ENCODE data around the gene PTPN6. TPM values are rescaled to one million over a fixed set of nuclear protein-coding genes. Genes with fewer than 3 reads are reported as not detected.

Gene PTPN6
- total and polyA plus RNA-seq, 4 donors: 5.7 to 9.3 (median 8.2) TPM

DNA sequence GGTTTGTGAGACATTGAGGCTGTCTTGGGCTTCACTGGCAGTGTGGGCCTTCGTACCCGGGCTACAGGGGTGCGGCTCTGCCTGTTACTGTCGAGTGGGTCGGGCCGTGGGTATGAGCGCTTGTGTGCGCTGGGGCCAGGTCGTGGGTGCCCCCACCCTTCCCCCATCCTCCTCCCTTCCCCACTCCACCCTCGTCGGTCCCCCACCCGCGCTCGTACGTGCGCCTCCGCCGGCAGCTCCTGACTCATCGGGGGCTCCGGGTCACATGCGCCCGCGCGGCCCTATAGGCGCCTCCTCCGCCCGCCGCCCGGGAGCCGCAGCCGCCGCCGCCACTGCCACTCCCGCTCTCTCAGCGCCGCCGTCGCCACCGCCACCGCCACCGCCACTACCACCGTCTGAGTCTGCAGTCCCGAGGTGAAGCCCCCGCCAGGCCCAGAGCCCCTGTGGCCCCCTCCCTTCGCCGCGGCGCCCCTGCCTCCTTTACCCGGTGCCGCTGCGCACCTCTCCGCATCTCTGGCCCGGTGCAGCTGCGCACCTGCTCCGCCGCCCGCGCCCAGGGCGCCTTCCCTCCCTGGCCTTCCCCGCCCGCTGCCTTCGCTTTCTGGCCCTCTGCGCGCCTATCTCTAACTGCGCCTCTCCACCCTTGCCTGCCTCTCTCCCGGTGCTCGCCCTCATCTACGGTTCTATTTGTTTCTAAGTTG, 36.8 kb upstream of the PTPN6 start, which contains the start of gene ENO2:
Gene ENO2 (plus strand): TSS at position 335 of the 701 bp plus-strand sequence. CDS start 1,253 bp downstream, outside the sequence.
- under 1% methylated on average over 63 of the region's 68 CpGs for WGBS (ENCODE audit: insufficient coverage)
- H3K27ac ChIP-seq (ENCODE audit: low read depth, low read length): peak within 1 kb of the TSS; percentile 82
- peak in 3 of 6 donors; percentile 70 to 96 (median 93) for DNase-seq (ENCODE audit: low read depth in 4 of 6, low spot score in 6 of 6)

DNA sequence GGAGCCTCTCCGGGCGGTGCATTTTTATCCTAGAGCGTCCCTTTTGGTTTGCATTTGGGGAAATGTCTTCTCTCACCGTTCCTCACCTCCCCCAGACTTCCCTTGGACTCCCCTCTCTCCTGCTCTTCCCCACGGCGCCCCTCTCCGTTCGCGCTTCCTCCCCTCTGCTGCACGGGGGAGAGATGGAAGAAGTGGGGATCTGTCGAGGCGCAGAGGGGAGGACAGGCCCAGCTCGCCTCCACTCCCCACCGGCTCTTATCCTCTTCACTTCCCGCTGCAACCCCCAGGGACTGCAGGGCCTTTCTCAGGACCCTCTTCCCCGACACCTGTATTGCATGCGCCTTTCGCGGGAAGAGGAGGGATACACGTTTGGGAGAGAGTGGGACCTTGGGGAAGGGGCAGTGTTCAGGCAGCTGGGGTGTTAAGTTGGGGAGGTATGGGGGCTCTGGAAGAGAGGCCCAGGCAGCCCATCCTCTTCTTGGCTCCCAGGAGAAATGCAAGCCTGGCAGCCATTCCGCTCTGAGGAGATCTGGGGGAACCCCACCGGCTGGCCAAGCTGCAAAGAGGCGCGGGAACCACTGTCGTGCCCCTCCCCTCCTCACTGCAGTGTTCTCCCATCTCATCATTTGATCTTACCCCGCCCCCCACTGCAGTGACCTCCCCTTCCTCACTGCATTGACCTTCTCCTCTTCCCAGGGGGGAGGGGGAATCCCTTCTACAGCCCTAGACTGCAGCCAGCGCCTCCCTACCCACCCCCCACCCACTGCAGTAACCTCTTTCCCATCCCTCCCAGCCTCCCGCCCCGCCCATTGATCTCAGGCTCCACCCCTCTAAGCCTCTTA, 36.0 kb upstream of the PTPN6 start:
- Histone ChIP-seq H3K9me3 (ENCODE audit: control insufficient read depth, insufficient read depth, low read length) (no peaks in the 10 kb centered on the region), H3K4me1 (ENCODE audit: control insufficient read depth, insufficient read depth, low read length) (peaks cover 48% of the 10 kb centered on the region), H3K27me3 (ENCODE audit: control insufficient read depth, insufficient read depth, low read length) (no peaks in the 10 kb centered on the region), H3K36me3 (ENCODE audit: control insufficient read depth, insufficient read depth, low read length) (peaks cover 43% of the 10 kb centered on the region), H3K4me3 (ENCODE audit: low read depth, low read length) (peak overlapping the region; percentile 51), H3K27ac (ENCODE audit: low read depth, low read length) (peak overlapping the region; percentile 26)
- WGBS (ENCODE audit: insufficient coverage): 8% methylated on average over 10 of the region's 29 CpGs
- DNase-seq (ENCODE audit: low read depth in 4 of 6, low spot score in 6 of 6): peak in 2 of 6 donors; percentile 65 to 76

More for the DNA sequence above, 36.8 kb upstream of the PTPN6 start, which contains the start of gene ENO2:
- H3K4me3 ChIP-seq (ENCODE audit: low read depth, low read length): peak within 1 kb of the TSS; percentile 51
- peaks cover 48% of the 10 kb centered on the region for H3K4me1 ChIP-seq (ENCODE audit: control insufficient read depth, insufficient read depth, low read length)
- H3K27me3 ChIP-seq (ENCODE audit: control insufficient read depth, insufficient read depth, low read length): no peaks in the 10 kb centered on the region
- peaks cover 35% of the 10 kb centered on the region for H3K36me3 ChIP-seq (ENCODE audit: control insufficient read depth, insufficient read depth, low read length)
- no peaks in the 10 kb centered on the region for H3K9me3 ChIP-seq (ENCODE audit: control insufficient read depth, insufficient read depth, low read length)

DNA sequence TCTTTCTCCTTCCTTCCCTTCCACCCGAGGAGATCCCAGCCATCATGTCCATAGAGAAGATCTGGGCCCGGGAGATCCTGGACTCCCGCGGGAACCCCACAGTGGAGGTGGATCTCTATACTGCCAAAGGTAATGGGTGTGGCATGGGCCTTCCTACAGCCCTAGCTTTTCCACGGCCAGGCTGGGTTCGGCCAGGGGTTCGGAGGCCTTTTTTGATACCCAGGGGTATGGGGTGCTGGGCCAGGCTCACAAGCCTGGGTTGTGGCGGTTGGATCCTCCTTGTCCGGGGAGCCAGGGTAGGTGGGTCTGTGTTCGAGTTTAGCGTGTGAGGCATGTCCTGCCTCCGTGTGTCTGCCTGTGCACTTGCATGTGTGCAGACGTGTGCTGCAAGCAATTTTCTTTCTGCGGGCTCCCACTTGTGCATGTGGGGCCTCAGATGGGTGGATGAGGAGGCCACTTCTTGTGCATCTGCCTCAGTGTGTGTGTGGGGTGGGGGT, 35.3 kb upstream of the PTPN6 start:
- H3K4me3 ChIP-seq (ENCODE audit: low read depth, low read length): peak overlapping the region; percentile 51
- WGBS (ENCODE audit: insufficient coverage): 83% methylated on average over 10 of the region's 14 CpGs
- no peaks in the 10 kb centered on the region for H3K27me3 ChIP-seq (ENCODE audit: control insufficient read depth, insufficient read depth, low read length)
- H3K9me3 ChIP-seq (ENCODE audit: control insufficient read depth, insufficient read depth, low read length): no peaks in the 10 kb centered on the region
- DNase-seq (ENCODE audit: low read depth in 4 of 6, low spot score in 6 of 6): no peak
- H3K36me3 ChIP-seq (ENCODE audit: control insufficient read depth, insufficient read depth, low read length): peaks cover 44% of the 10 kb centered on the region
- H3K4me1 ChIP-seq (ENCODE audit: control insufficient read depth, insufficient read depth, low read length): peaks cover 48% of the 10 kb centered on the region
- no peak overlapping the region for H3K27ac ChIP-seq (ENCODE audit: low read depth, low read length)

DNA sequence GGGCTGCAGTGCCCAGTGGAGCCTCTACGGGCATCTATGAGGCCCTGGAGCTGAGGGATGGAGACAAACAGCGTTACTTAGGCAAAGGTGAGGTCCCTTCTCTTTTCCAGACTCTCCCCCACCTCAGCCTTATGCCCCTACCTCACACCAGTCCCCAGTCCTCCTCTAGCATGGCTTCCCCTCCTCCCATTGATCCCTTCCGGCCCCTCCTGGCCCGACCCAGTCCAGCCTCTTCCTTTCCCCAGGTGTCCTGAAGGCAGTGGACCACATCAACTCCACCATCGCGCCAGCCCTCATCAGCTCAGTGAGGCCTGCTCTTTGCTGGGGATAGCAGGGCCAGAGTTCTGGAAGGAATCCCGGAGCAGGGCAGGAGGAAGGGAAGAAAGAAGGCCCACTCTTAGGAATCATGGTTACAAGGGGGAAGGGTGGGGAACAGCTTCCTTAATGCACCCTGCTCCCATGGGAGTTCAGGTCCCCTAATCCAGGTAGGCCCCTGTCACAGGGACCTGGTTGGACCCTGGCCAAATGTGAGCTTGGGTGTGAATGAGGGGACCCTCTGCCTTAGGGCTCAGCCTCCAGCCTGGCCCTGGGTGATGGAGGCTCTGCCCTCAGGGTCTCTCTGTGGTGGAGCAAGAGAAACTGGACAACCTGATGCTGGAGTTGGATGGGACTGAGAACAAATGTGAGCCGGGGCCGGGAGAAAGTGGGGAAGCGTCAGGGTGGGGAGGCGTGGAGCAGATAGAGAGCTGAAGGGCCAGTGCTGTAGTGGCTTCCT, 34.5 kb upstream of the PTPN6 start:
- WGBS (ENCODE audit: insufficient coverage): 88% methylated on average over 9 of the region's 11 CpGs
- Histone ChIP-seq H3K27ac (ENCODE audit: low read depth, low read length) (no peak overlapping the region), H3K36me3 (ENCODE audit: control insufficient read depth, insufficient read depth, low read length) (peaks cover 51% of the 10 kb centered on the region), H3K9me3 (ENCODE audit: control insufficient read depth, insufficient read depth, low read length) (no peaks in the 10 kb centered on the region), H3K4me1 (ENCODE audit: control insufficient read depth, insufficient read depth, low read length) (peaks cover 48% of the 10 kb centered on the region), H3K4me3 (ENCODE audit: low read depth, low read length) (no peak overlapping the region), H3K27me3 (ENCODE audit: control insufficient read depth, insufficient read depth, low read length) (no peaks in the 10 kb centered on the region)
- no peak for DNase-seq (ENCODE audit: low read depth in 4 of 6, low spot score in 6 of 6)

DNA sequence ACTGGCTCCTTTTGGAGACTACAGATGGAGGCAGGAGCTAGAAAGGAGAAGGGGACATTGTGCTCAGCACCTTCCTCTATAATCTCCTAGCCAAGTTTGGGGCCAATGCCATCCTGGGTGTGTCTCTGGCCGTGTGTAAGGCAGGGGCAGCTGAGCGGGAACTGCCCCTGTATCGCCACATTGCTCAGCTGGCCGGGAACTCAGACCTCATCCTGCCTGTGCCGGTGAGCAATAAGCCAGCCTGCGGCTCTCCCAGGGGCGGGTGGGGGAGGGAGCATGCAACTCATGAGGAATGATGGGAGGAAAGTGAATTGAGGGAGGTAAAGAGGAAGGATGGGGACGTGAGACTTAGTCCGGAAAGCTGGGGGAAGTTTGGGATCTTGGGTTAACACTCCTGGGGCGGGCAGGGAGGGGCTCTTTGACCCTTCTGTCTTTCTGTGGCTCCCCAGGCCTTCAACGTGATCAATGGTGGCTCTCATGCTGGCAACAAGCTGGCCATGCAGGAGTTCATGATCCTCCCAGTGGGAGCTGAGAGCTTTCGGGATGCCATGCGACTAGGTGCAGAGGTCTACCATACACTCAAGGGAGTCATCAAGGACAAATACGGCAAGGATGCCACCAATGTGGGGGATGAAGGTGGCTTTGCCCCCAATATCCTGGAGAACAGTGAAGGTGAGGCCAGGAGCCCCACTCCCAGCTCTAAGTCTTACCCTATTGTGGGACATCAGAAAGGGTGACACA, 33.5 kb upstream of the PTPN6 start:
- WGBS (ENCODE audit: insufficient coverage): 84% methylated on average over 13 of the region's 14 CpGs
- no peaks in the 10 kb centered on the region for H3K27me3 ChIP-seq (ENCODE audit: control insufficient read depth, insufficient read depth, low read length)
- DNase-seq (ENCODE audit: low read depth in 4 of 6, low spot score in 6 of 6): peak in 1 of 6 donors; percentile 0
- no peaks in the 10 kb centered on the region for H3K9me3 ChIP-seq (ENCODE audit: control insufficient read depth, insufficient read depth, low read length)
- peaks cover 50% of the 10 kb centered on the region for H3K4me1 ChIP-seq (ENCODE audit: control insufficient read depth, insufficient read depth, low read length)
- no peak overlapping the region for H3K4me3 ChIP-seq (ENCODE audit: low read depth, low read length)
- peaks cover 61% of the 10 kb centered on the region for H3K36me3 ChIP-seq (ENCODE audit: control insufficient read depth, insufficient read depth, low read length)
- H3K27ac ChIP-seq (ENCODE audit: low read depth, low read length): no peak overlapping the region

DNA sequence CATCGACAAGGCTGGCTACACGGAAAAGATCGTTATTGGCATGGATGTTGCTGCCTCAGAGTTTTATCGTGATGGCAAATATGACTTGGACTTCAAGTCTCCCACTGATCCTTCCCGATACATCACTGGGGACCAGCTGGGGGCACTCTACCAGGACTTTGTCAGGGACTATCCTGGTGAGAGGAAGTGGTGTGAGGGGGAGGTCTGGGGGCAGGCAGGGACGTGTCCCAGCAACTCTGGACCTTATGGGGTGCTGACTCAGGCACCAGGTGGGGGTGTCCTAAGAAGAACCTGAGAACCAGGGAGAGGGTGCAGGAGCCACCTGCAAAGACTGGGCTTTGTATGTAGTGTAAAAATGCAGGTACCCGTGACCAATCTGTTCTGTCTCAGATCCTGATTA, 31.6 kb upstream of the PTPN6 start:
- no peak for DNase-seq (ENCODE audit: low read depth in 4 of 6, low spot score in 6 of 6)
- Histone ChIP-seq H3K36me3 (ENCODE audit: control insufficient read depth, insufficient read depth, low read length) (peaks cover 70% of the 10 kb centered on the region), H3K9me3 (ENCODE audit: control insufficient read depth, insufficient read depth, low read length) (no peaks in the 10 kb centered on the region), H3K4me3 (ENCODE audit: low read depth, low read length) (no peak overlapping the region), H3K27me3 (ENCODE audit: control insufficient read depth, insufficient read depth, low read length) (no peaks in the 10 kb centered on the region), H3K27ac (ENCODE audit: low read depth, low read length) (no peak overlapping the region), H3K4me1 (ENCODE audit: control insufficient read depth, insufficient read depth, low read length) (peaks cover 47% of the 10 kb centered on the region)
- WGBS (ENCODE audit: insufficient coverage): 62% methylated on average over 4 of the region's 7 CpGs

DNA sequence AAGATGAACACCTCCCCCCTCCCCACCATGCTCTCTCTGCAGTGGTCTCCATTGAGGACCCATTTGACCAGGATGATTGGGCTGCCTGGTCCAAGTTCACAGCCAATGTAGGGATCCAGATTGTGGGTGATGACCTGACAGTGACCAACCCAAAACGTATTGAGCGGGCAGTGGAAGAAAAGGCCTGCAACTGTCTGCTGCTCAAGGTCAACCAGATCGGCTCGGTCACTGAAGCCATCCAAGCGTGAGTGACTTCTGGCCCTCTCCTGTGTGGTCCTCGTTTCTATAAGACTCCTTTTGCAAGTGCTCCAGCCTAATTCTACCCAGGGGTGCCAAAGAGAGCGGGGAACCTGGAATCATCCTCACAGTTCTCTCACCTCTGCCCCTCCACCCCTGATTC, 29.6 kb upstream of the PTPN6 start:
- Histone ChIP-seq H3K36me3 (ENCODE audit: control insufficient read depth, insufficient read depth, low read length) (peaks cover 62% of the 10 kb centered on the region), H3K27me3 (ENCODE audit: control insufficient read depth, insufficient read depth, low read length) (no peaks in the 10 kb centered on the region)

DNA sequence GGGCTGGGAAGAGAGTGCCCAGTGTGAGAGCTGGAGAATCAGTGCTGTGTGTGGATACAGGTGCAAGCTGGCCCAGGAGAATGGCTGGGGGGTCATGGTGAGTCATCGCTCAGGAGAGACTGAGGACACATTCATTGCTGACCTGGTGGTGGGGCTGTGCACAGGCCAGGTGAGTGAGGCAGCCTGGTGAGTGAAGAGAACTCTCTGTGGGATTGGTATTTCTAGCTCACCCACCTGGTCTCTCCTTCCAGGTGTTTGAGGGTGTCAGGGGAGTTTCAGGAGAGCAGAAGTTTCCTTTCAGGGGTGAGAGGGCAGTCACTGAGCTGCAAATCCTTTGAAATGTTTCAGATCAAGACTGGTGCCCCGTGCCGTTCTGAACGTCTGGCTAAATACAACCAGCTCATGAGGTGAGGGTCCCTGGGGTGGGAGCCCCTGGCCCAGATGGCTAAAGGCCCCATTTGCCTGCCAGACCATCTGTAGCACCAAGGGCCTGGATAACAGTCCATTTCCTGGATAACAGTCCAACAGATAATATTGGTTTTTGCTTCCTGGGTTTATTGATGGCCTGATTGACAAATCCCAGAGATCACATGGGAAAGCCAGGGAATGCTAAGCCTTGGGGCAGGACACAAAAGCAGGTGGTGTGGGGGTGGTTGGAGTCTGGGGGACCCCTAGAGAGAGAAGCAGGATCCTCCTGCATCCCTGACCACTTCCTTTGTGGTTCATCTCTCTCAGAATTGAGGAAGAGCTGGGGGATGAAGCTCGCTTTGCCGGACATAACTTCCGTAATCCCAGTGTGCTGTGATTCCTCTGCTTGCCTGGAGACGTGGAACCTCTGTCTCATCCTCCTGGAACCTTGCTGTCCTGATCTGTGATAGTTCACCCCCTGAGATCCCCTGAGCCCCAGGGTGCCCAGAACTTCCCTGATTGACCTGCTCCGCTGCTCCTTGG, 28.9 kb upstream of the PTPN6 start:
- no peak overlapping the region for H3K4me3 ChIP-seq (ENCODE audit: low read depth, low read length)
- peaks cover 54% of the 10 kb centered on the region for H3K36me3 ChIP-seq (ENCODE audit: control insufficient read depth, insufficient read depth, low read length)
- peaks cover 47% of the 10 kb centered on the region for H3K4me1 ChIP-seq (ENCODE audit: control insufficient read depth, insufficient read depth, low read length)
- DNase-seq (ENCODE audit: low read depth in 4 of 6, low spot score in 6 of 6): no peak
- H3K27me3 ChIP-seq (ENCODE audit: control insufficient read depth, insufficient read depth, low read length): no peaks in the 10 kb centered on the region
- no peak overlapping the region for H3K27ac ChIP-seq (ENCODE audit: low read depth, low read length)
- no peaks in the 10 kb centered on the region for H3K9me3 ChIP-seq (ENCODE audit: control insufficient read depth, insufficient read depth, low read length)
- WGBS (ENCODE audit: insufficient coverage): 82% methylated on average over 8 of the region's 9 CpGs

More for the DNA sequence above, 29.6 kb upstream of the PTPN6 start:
- Histone ChIP-seq H3K9me3 (ENCODE audit: control insufficient read depth, insufficient read depth, low read length) (no peaks in the 10 kb centered on the region), H3K4me1 (ENCODE audit: control insufficient read depth, insufficient read depth, low read length) (peaks cover 47% of the 10 kb centered on the region), H3K27ac (ENCODE audit: low read depth, low read length) (no peak overlapping the region), H3K4me3 (ENCODE audit: low read depth, low read length) (no peak overlapping the region)
- WGBS (ENCODE audit: insufficient coverage): 69% methylated on average over 6 of the region's 7 CpGs
- DNase-seq (ENCODE audit: low read depth in 4 of 6, low spot score in 6 of 6): no peak

All from spinal cord (tissue), 10 donors.